GM21367 (cell line): ENCODE data around the gene DHFR2.
A peak's percentile ranks its signal among the peaks of the same experiment; 100 is the strongest.
"Not testable (repeated sequence)": the region's sequence is repeated elsewhere in the genome, so short reads cannot be mapped to it uniquely, and the experiment has no call there.

Source experiments
- ATAC-seq: cut with Tn5 transposase; IDR thresholded peaks from one replicate; pipeline ENCODE4 v1.9.1; 2021; ENCODE audit not compliant: unreplicated experiment

Gene DHFR2

GRCh38 chr3:94065819-94066480 lies 3.2 kb upstream of the DHFR2 start:
- ATAC-seq, result no peak

GRCh38 chr3:94065122-94065521 lies 2.4 kb upstream of the DHFR2 start:
- ATAC-seq, result no peak

- ATAC-seq, result no peak
These were observed 1.6 kb upstream of the DHFR2 start for GRCh38 chr3:94064243-94064860.

- ATAC-seq, result no peak
These were observed 892 bp upstream of the DHFR2 start for GRCh38 chr3:94063496-94064119.

GRCh38 chr3:94061297-94061696 lies 1.4 kb downstream of the DHFR2 start:
- no peak for ATAC-seq

GRCh38 chr3:94050546-94050945 lies 12.2 kb downstream of the DHFR2 start:
- no peak for ATAC-seq

GRCh38 chr3:94049267-94049666 lies 13.4 kb downstream of the DHFR2 start:
- ATAC-seq, result no peak

GRCh38 chr3:94046533-94046932 lies 16.2 kb downstream of the DHFR2 start:
- ATAC-seq, result no peak

- not testable (repeated sequence) for ATAC-seq
These were observed 18.4 kb downstream of the DHFR2 start for GRCh38 chr3:94044100-94044936.

GRCh38 chr3:94043285-94043684 lies 19.4 kb downstream of the DHFR2 start:
- no peak for ATAC-seq

GRCh38 chr3:94036909-94037507 lies 25.7 kb downstream of the DHFR2 start:
- peak; percentile 91 for ATAC-seq

GRCh38 chr3:94028093-94028837 lies 34.5 kb downstream of the DHFR2 start, which contains the start of gene STX19:
STX19 (minus strand) TSS chr3:94028597; CDS start chr3:94015269, 13,328 bp downstream.
- ATAC-seq, result no peak

GRCh38 chr3:94026623-94027022 lies 36.1 kb downstream of the DHFR2 start:
- no peak for ATAC-seq

GRCh38 chr3:94024385-94024784 lies 38.3 kb downstream of the DHFR2 start:
- no peak for ATAC-seq

- ATAC-seq, result no peak
These were observed 42.4 kb downstream of the DHFR2 start for GRCh38 chr3:94020293-94020692.

- no peak for ATAC-seq
These were observed 43.1 kb downstream of the DHFR2 start for GRCh38 chr3:94019659-94020058.

GRCh38 chr3:94015025-94015424 lies 47.7 kb downstream of the DHFR2 start:
- no peak for ATAC-seq

GRCh38 chr3:94012185-94012584 lies 50.5 kb downstream of the DHFR2 start:
- ATAC-seq, result no peak

GRCh38 chr3:94011233-94011711 lies 51.4 kb downstream of the DHFR2 start:
- ATAC-seq, result no peak

- no peak for ATAC-seq
These were observed 53.1 kb downstream of the DHFR2 start for GRCh38 chr3:94009608-94010007.
